Activated naive CD4-positive, alpha-beta T cell treated with anti-CD3 and anti-CD28 coated beads for 36 hours (primary cell): ENCODE results near the gene PCGF2. TPM values are rescaled to one million over a fixed set of nuclear protein-coding genes. Genes with fewer than 3 reads are reported as not detected.

ENCODE experiments used
- CTCF ChIA-PET: fragments of 350-600 bp; sonication (Branson Sonifier 250); formaldehyde crosslinking; loops from one replicate; lab custom pipeline; 2021; ENCODE audit warnings: antibody characterized with exemption; lab: Charles Lee
- DNase-seq: peaks from one replicate; pipeline ENCODE4 v3.0.0-alpha.2; 2020
- H3K27ac Mint-ChIP-seq: one replicate; pipeline ENCODE4 v1.8.0; 2021; ENCODE audit warnings: mild to moderate bottlenecking, mixed read lengths
- H3K27me3 Mint-ChIP-seq: one replicate; pipeline ENCODE4 v1.8.0; 2021; ENCODE audit warnings: low read depth, mixed read lengths
- H3K36me3 Mint-ChIP-seq: one replicate; pipeline ENCODE4 v1.8.0; 2021; ENCODE audit warnings: low read depth, mixed read lengths
- H3K4me1 Mint-ChIP-seq: one replicate; pipeline ENCODE4 v1.8.0; 2021; ENCODE audit warnings: low read depth, mixed read lengths
- H3K4me3 Mint-ChIP-seq: one replicate; pipeline ENCODE4 v1.8.0; 2021; ENCODE audit warnings: mild to moderate bottlenecking, moderate library complexity, mixed read lengths
- H3K9me3 Mint-ChIP-seq: one replicate; pipeline ENCODE4 v1.8.0; 2021; ENCODE audit warnings: mixed read lengths
- intact Hi-C: fragments of 100-400 bp; cut with micrococcal nuclease; formaldehyde crosslinking; loops from one replicate; pipeline ENCODE4 v1.15.1; 2023
- total RNA-seq, 2 experiments: library from RNA; stranded (reverse); gene quantifications; one replicate each; pipeline ENCODE4 v1.2.3, GENCODE V29; 2021

PCGF2 gene
- total RNA-seq, 2 experiments from 2014 or later, result 1.2 TPM

DNA sequence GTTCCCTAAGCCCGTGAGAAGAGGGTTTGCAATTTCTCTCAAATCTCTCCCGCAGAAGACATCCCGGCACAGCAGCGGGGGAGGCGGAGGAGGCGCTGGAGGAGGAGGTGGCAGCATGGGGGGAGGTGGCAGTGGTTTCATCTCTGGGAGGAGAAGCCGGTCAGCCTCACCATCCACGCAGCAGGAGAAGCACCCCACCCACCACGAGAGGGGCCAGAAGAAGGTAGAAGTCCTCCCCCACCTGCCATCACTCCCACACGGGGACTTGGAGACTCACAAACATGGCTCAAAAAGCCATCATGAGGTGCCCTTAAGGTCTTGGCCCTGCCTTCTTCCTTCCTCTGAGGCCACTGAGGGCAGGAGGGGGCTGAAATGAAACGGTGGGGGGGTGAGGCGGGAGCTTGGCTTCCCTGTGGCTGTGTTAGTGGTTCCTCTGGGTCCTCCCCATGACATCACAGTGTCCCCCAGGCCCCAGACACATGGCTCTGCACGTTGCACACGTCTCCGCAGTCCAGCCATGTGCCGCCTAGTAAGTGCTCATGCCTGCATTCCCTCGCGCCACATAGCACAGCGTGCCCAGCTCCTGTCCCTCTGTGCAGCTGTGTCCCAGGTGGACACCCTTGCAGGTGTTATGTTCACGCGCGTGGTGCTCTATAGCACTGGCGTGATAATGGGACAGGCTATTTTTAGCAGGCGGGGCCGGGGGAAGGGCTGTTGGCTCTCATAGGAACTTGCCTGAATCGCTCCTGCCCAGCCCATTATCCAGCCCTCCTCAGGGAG is 36.2 kb downstream of the PCGF2 start:
- no peak overlapping the region for H3K27ac Mint-ChIP-seq
- no peaks in the 10 kb centered on the region for H3K27me3 Mint-ChIP-seq
- CTCF ChIA-PET, result no interaction called here
- peaks cover 44% of the 10 kb centered on the region for H3K36me3 Mint-ChIP-seq
- H3K9me3 Mint-ChIP-seq, result no peaks in the 10 kb centered on the region
- DNase-seq, result no peak
- peaks cover 67% of the 10 kb centered on the region for H3K4me1 Mint-ChIP-seq
- intact Hi-C loops, result no loop called here
- H3K4me3 Mint-ChIP-seq, result no peak overlapping the region

DNA sequence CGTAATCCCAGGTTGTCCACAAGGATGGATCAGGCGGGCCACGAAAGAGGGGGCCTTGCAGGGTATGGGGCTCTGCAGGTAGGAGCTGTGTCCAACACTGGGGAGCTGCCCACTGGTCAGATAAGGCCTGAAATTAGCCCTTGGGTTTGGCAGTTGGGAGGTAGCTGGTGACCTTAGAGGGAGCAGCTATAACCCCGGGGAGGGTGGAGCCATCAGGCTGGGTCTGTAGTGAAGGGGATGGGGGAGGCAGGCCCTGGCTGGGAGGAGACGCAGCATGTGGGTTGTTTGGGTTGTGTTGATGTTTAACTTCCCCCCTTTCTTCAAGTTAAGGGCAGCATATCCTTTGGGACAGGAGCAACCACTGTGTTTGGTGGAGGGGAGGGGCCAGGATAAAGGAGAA is 37.2 kb downstream of the PCGF2 start:
- Mint-ChIP-seq H3K9me3 (no peaks in the 10 kb centered on the region), H3K4me3 (no peak overlapping the region), H3K27me3 (no peaks in the 10 kb centered on the region), H3K27ac (peak overlapping the region; percentile 19), H3K36me3 (peaks cover 49% of the 10 kb centered on the region), H3K4me1 (peaks cover 68% of the 10 kb centered on the region)
- CTCF ChIA-PET, result interaction anchor here (0.5 to 3.0 kb wide), 5 partner anchors 17 to 396 kb away, joined by 3 to 12 read pairs (median 4); partner anchors contain the start of gene EPOP
- no peak for DNase-seq
- intact Hi-C loops, result no loop called here

DNA sequence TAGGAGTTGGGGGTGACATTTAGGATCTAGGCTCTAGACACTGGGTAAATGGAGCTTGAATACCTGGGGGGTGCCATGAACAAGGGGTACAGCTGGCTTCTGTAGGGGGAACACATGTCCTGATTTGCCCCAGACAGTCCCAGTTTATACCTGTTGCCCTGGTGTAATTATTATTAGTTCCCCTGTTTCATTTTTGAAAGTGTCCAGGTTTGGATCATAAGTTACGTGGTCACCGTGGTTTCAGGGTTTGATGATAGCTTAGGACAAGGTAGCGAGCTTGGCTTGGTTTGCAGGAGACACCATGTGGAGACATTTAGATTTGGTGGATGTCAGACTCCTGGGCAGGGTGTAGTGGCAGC is 37.6 kb downstream of the PCGF2 start:
- Mint-ChIP-seq H3K27me3 (no peaks in the 10 kb centered on the region), H3K27ac (peak overlapping the region; percentile 50), H3K9me3 (no peaks in the 10 kb centered on the region), H3K4me1 (peaks cover 64% of the 10 kb centered on the region), H3K36me3 (peaks cover 47% of the 10 kb centered on the region), H3K4me3 (no peak overlapping the region)
- intact Hi-C loops, result no loop called here
- no peak for DNase-seq
- CTCF ChIA-PET, result interaction anchor here (0.5 to 3.0 kb wide), 5 partner anchors 17 to 395 kb away, joined by 3 to 12 read pairs (median 4); partner anchors contain the start of gene EPOP

DNA sequence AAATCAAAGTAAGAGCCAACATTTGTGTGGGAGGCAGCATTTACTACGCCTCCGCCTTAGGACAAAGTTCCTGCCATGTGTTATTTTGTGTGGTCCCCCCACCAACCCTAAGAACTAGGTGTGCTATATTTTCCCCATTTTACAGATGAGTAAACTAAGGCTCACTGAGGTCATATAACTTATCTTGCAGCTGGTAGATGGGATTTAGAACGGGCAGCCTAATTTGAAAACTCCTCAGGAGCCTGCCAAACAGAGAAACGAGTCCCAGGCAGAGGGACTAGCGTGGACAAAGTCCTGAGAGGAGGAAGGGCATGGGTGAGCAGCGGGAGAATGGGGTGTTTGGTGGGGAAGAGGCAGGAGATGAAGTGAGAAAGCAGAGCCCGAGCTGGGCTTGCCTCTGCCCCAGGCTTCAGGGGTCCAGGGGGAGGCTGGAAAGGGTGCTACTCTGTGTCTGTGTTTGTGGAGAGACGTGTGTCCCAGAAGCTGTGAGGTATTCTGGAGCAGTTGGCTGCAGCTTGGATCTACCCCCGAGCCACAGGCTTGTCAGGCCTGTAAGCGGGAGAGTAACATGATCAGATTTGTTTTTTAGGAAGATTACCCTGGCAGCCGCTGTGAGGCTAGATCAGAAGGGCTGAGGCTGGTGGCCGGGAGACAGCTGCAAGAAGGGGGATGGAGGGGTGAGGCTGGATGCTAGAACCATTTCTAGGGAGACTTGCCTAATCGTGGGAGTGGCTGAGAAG is 38.1 kb downstream of the PCGF2 start:
- Mint-ChIP-seq H3K27ac (peak overlapping the region; percentile 50), H3K27me3 (no peaks in the 10 kb centered on the region), H3K9me3 (no peaks in the 10 kb centered on the region), H3K36me3 (peaks cover 42% of the 10 kb centered on the region), H3K4me3 (no peak overlapping the region), H3K4me1 (peaks cover 59% of the 10 kb centered on the region)
- no peak for DNase-seq
- CTCF ChIA-PET, result interaction anchor here (1.2 to 3.0 kb wide), 5 partner anchors 18 to 36 kb away, joined by 3 to 12 read pairs (median 9); partner anchors contain the start of gene EPOP
- intact Hi-C loops, result no loop called here

DNA sequence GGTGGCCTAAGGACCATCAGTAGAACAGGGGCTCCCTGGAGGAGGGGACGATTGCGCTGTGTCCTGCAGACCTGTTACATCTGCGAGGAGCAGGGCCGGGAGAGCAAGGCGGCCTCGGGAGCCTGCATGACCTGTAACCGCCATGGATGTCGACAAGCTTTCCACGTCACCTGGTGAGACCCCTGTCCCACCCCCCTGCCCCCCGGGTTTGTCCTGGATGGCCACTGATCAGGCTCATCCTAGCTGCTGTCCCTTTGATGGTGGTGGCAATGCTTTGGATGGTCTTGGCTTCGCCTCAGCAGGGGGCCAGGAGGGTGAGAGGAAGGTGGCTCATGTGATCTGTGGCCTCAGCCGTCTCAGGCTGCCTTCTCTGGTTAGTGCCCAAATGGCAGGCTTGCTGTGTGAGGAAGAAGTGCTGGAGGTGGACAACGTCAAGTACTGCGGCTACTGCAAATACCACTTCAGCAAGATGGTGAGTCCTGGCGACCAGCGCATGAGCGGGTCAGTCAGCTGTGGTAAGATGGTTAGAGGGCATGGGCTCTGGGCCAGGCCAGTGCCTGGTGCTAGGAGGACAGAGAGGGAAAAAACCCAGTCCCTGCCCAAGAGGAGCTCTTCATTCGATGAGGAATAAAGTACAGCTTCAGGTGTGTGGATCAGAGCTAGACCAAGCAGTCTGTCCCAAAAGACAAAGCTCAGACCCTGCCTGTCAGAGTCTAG is 38.9 kb downstream of the PCGF2 start:
- intact Hi-C loops, result no loop called here
- Mint-ChIP-seq H3K36me3 (peaks cover 41% of the 10 kb centered on the region), H3K4me3 (no peak overlapping the region), H3K9me3 (no peaks in the 10 kb centered on the region), H3K4me1 (peaks cover 52% of the 10 kb centered on the region), H3K27ac (peak overlapping the region; percentile 50), H3K27me3 (no peaks in the 10 kb centered on the region)
- CTCF ChIA-PET, result interaction anchor here (1.4 to 3.0 kb wide), 4 partner anchors 14 to 33 kb away, joined by 4 to 12 read pairs (median 10); no protein-coding TSS in a partner anchor
- no peak for DNase-seq

DNA sequence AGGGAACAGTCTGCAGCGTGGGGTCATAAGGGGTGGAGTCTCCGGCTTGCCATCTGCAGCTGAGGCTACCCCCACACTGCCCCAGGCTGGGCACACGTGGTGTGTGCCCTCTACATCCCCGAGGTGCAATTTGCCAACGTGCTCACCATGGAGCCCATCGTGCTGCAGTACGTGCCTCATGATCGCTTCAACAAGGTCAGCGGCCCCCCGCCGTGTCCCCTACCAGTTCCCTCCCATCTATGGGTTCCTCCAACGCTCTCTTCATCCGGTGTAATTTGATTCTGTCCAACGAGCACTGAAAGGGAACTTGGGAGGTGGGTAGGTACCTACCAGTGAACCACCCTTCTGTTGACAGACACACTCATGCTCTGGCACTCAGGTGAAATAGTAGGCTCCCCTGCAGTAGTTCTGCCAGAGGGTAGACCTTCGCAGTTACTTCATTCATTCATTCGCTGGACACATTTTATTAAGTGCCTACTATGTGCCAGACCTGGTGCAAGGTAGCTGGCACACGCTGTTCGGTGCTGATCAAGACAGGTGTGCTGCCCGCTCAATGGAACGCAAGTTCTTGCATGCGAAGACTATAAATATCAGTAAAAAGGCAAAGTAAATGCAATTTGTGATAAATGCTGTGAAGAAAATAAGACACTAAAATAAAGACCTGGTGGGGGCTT is 40.3 kb downstream of the PCGF2 start:
- intact Hi-C loops, result no loop called here
- peaks cover 38% of the 10 kb centered on the region for H3K36me3 Mint-ChIP-seq
- peak overlapping the region; percentile 96 for H3K27ac Mint-ChIP-seq
- peaks cover 46% of the 10 kb centered on the region for H3K4me1 Mint-ChIP-seq
- CTCF ChIA-PET, result interaction anchor here (1.4 to 2.2 kb wide), 3 partner anchors 13 to 28 kb away, joined by 4 to 9 read pairs (median 9); no protein-coding TSS in a partner anchor
- H3K4me3 Mint-ChIP-seq, result peak overlapping the region; percentile 100
- no peaks in the 10 kb centered on the region for H3K27me3 Mint-ChIP-seq
- no peak for DNase-seq
- no peaks in the 10 kb centered on the region for H3K9me3 Mint-ChIP-seq

DNA sequence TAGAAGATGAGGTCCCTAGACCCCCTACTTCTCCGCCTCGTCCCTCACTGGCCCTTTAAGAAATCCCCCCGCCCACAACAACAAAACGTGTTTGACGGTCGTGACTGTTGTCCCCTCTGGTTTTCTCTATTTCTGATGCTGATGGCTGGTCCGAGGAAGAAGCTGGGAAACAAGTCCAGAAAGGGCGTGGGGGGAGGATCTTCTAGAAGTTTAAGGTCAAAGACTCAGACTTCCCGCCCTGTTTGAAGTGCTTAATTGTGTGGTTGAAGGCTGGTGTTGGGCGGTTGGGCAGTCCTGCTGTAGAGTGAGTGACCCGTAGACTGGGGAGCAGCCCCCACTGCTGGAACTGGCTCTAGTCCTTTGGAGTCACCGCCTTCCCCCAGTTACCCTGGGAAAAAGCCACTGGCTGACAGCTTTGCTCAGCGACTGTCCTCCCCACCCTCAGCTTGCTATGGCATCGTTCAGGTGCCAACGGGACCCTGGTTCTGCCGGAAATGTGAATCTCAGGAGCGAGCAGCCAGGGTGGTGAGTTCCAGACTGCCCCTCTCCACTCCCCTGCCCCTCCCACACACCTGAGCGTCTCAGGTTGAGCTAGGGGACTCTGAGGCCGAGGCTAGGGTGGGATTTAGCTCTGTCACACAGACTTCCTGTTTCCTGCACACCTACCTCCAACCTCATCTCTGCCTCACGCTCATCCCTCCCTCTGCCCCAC is 41.5 kb downstream of the PCGF2 start:
- Mint-ChIP-seq H3K9me3 (no peaks in the 10 kb centered on the region), H3K4me3 (peak overlapping the region; percentile 100), H3K27ac (peak overlapping the region; percentile 96), H3K36me3 (peaks cover 40% of the 10 kb centered on the region), H3K27me3 (no peaks in the 10 kb centered on the region), H3K4me1 (peaks cover 44% of the 10 kb centered on the region)
- peak; percentile 46 for DNase-seq
- CTCF ChIA-PET, result interaction anchor here (0.7 to 1.6 kb wide), 5 partner anchors 12 to 31 kb away, joined by 3 to 9 read pairs (median 4); no protein-coding TSS in a partner anchor
- intact Hi-C loops, result loop anchor here (1.0 kb wide), 2 partner anchors 9 to 21 kb away; no protein-coding TSS in a partner anchor

DNA sequence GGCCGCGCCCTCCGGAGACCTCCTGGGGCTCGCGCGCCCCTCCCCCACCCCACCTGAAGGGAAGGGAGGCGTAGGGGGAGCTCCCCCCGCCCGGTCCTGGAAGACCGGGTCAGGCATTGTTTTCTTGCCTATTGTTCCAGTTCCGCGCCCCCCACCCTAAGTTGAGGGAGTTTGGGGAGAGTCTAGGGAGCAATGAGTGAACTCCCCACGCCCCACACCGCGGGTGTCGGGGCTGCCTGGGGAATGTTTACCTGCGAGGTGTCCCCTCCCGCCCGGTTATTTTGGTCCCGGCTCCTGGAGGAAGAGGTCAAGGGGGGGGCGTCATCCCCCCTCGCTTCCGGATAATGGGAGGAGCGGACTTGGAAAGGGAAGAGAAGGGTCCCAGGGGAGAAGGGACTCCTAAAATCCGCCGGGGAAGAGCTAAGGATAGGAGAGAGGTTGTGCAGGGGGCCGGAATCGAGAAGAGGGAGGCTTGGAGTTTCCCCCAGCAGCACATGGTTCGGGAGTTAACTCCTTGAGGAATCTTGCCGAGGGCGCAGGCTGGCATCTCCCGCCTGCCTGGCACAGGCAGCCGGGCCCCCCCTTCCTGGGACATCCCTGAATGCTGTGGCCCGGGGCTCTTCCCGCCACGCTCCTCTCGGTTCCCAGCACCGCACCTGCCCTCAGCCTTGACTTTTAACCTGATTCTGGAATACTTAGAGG is 42.2 kb downstream of the PCGF2 start:
- CTCF ChIA-PET, result interaction anchor here (1.0 to 1.7 kb wide), 7 partner anchors 9 to 31 kb away, joined by 3 to 9 read pairs (median 3); no protein-coding TSS in a partner anchor
- Mint-ChIP-seq H3K27ac (peak overlapping the region; percentile 96), H3K9me3 (no peaks in the 10 kb centered on the region), H3K36me3 (peaks cover 37% of the 10 kb centered on the region), H3K27me3 (no peaks in the 10 kb centered on the region), H3K4me1 (peaks cover 44% of the 10 kb centered on the region), H3K4me3 (peak overlapping the region; percentile 100)
- DNase-seq, result peak; percentile 39
- intact Hi-C loops, result loop anchor here (1.0 kb wide), 2 partner anchors 9 to 21 kb away; no protein-coding TSS in a partner anchor

DNA sequence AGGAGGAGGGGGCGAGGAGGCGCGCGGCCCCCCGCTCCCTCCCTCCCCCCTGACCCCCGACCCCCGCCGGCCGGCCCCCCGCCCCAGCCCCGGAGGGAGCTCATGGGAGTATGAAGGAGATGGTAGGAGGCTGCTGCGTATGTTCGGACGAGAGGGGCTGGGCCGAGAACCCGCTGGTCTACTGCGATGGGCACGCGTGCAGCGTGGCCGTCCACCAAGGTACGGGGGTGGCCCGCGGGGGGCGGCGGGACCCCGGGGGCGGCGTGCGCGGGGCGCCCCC is 42.7 kb downstream of the PCGF2 start:
- no peak for DNase-seq
- Mint-ChIP-seq H3K4me1 (peaks cover 43% of the 10 kb centered on the region), H3K27ac (peak overlapping the region; percentile 79), H3K4me3 (peak overlapping the region; percentile 100), H3K9me3 (no peaks in the 10 kb centered on the region), H3K27me3 (no peaks in the 10 kb centered on the region), H3K36me3 (peaks cover 34% of the 10 kb centered on the region)
- CTCF ChIA-PET, result interaction anchor here (1.0 to 1.7 kb wide), 4 partner anchors 8 to 30 kb away, joined by 3 to 5 read pairs (median 4); no protein-coding TSS in a partner anchor
- intact Hi-C loops, result no loop called here

DNA sequence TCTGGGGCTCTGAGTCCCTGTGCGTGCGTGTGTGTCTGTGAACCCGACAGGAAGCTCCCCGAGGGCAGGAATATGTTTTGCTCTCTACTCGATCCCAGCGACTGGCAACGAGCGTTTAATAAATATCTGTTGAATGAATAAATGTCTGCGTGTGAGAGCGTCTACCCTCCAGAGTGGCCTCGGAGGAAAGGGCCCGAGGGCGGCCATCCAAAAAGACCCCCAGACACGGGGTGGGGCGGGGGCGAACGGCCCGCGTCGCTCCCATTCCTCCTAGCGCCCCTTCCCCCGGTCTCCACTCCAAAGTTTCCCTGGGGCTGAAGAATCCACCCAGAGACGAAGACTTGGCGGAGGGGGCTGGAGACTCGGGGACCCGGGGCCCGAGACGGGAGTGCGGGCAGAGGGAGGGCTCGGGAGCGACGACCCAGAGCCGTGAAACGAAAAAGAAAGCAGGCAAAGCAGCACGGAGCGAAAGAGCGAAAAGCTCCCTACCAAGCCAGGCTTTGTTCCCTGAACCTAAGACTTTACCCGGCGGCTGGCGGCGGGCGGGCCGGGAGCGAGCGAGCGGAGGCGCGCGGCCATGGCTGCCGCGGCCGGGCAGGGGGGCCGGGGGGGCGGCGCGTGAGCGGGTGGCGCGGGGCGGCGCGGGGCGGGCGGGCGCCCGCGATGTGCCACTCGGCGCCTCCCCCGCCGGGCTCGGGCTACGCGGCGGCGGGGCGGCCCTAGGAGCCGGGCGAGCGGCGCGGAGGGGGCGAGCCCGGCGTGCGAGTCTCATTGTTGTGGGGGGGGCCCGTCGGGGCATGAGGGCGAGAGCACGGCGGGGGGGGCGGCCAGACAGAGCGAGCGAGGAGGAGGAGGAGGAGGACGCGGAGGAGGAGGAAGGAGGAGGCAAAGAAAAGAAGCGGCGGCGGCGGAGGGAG is 43.3 kb downstream of the PCGF2 start, which contains the start of gene MLLT6:
TSS of gene MLLT6 (plus strand) at position 668 of the 917 bp plus-strand sequence. CDS start 360 bp downstream, outside the sequence.
- Mint-ChIP-seq H3K4me3 (peak within 1 kb of the TSS; percentile 100), H3K9me3 (no peaks in the 10 kb centered on the region), H3K36me3 (peaks cover 33% of the 10 kb centered on the region), H3K27me3 (no peaks in the 10 kb centered on the region), H3K27ac (peak within 1 kb of the TSS; percentile 100), H3K4me1 (peaks cover 43% of the 10 kb centered on the region)
- intact Hi-C loops, result loop anchor here (5.0 kb wide), 1 partner anchor 1067 kb away; no protein-coding TSS in a partner anchor
- peak; percentile 72 for DNase-seq
- CTCF ChIA-PET, result interaction anchor here (1.0 to 1.7 kb wide), 5 partner anchors 8 to 30 kb away, joined by 3 to 7 read pairs (median 5); no protein-coding TSS in a partner anchor
